Spleen (tissue), 7 donors: ENCODE data around the gene GRB10.

ENCODE experiments used
- POLR2A ChIP-seq, 3 donors: fragments of 450-650 bp; IDR thresholded peaks; one replicate each; pipeline ENCODE4 v1.5.1; 2017; ENCODE audit warnings: antibody characterized with exemption in 3 of 3, mild to moderate bottlenecking in 1 of 3
- POLR2AphosphoS5 ChIP-seq, 3 donors: sonication (generic); formaldehyde crosslinking; IDR thresholded peaks; one replicate each; pipeline ENCODE4 v1.5.1; 2017; ENCODE audit warnings: antibody characterized with exemption in 3 of 3
- TF ChIP-seq, protein P1 (sequence below), 11 experiments: fragments of 200-600 bp in 7 of 11; fragments of 450-650 bp in 4 of 11; sonication (generic) in 4 of 11; IDR thresholded peaks in 8 of 11; conservative IDR thresholded peaks in 3 of 11; 1 replicate in 7 of 11; 2 replicates in 4 of 11; pipeline versions ENCODE4 v1.4.0 to v1.8.0; 2016 to 2021; ENCODE audit warnings: antibody characterized with exemption in 11 of 11, inconsistent platforms in 4 of 11, mild to moderate bottlenecking in 1 of 11
- donor health status: DM: no; HTN: no; CAD: no; lungs with moderate emphysema.
- donor health status: DM: no; HTN: no; CAD: no.
- donor health status: DM: no; HTN: no; CAD: no.

DNA sequence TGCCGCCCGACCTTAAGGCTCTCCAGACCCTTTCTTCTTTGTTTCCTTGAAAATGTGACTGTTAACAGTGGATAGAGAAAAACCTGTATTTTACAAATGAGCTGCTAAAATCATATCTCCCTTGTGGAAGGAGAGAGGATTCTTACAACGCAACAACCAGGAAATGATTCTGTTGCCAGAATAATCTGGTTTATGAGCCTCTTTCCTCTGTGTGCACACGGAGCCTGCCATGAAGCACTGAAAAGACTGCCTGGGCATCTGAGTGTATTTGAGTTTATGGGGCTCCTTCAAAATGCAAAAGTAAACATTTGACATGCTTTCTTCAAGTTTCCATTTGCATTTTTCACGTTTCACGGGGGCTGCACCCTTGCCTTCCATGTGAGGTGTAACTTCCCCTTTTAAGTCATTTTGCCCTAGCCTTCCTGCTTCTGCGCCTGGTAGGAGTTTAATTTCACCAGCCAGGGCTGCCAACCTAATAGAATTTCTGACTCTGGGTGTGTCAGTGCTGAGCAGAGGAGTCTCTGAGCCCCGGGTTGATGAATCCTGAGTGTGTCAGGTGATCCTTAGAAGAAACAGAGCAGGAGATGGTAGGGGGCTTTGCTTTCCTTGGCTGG lies 101.2 kb downstream of the GRB10 start:
- TF ChIP-seq POLR2A (IDR thresholded peaks at IDR 0.05) (no peak), POLR2AphosphoS5 (IDR thresholded peaks at IDR 0.05) (no peak)
- TF ChIP-seq, protein P1, sequence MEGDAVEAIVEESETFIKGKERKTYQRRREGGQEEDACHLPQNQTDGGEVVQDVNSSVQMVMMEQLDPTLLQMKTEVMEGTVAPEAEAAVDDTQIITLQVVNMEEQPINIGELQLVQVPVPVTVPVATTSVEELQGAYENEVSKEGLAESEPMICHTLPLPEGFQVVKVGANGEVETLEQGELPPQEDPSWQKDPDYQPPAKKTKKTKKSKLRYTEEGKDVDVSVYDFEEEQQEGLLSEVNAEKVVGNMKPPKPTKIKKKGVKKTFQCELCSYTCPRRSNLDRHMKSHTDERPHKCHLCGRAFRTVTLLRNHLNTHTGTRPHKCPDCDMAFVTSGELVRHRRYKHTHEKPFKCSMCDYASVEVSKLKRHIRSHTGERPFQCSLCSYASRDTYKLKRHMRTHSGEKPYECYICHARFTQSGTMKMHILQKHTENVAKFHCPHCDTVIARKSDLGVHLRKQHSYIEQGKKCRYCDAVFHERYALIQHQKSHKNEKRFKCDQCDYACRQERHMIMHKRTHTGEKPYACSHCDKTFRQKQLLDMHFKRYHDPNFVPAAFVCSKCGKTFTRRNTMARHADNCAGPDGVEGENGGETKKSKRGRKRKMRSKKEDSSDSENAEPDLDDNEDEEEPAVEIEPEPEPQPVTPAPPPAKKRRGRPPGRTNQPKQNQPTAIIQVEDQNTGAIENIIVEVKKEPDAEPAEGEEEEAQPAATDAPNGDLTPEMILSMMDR (IDR thresholded peaks at IDR 0.05 in 8 of 11, conservative IDR thresholded peaks at IDR 0.05 in 3 of 11) = no peak
